Fibroblast of lung (primary cell): ENCODE data around the gene ELOA. TPM values are rescaled to one million over a fixed set of nuclear protein-coding genes. Genes with fewer than 3 reads are reported as not detected.

Experiments
- DNase-seq, 2 donors: peaks; one replicate each; pipeline versions ENCODE4 v3.0.0 to v3.0.0-alpha.2; 2010; ENCODE audit warnings: low read depth in 2 of 2
- H2AFZ ChIP-seq: 2 replicates; pipeline ENCODE4 v1.5.1; 2012; ENCODE audit warnings: low read length, control low read depth, inconsistent platforms
- H3K27ac ChIP-seq: 2 replicates; pipeline ENCODE4 v1.5.1; 2011; ENCODE audit warnings: low read length, control low read depth; ENCODE audit not compliant: insufficient read depth
- H3K27me3 ChIP-seq: 2 replicates; pipeline ENCODE4 v1.5.1; 2011; ENCODE audit warnings: mild to moderate bottlenecking, low read length; ENCODE audit not compliant: control insufficient read depth, insufficient read depth
- H3K36me3 ChIP-seq: 2 replicates; pipeline ENCODE4 v1.5.1; 2011; ENCODE audit warnings: low read length; ENCODE audit not compliant: control insufficient read depth, insufficient read depth
- H3K4me1 ChIP-seq: 2 replicates; pipeline ENCODE4 v1.5.1; 2011; ENCODE audit warnings: low read length; ENCODE audit not compliant: control insufficient read depth, insufficient read depth; ENCODE audit errors: extremely low read depth
- H3K4me2 ChIP-seq: 2 replicates; pipeline ENCODE4 v1.5.1; 2011; ENCODE audit warnings: low read length, control low read depth; ENCODE audit not compliant: insufficient read depth; ENCODE audit errors: extremely low read depth
- H3K4me3 ChIP-seq, 4 experiments: fragments of 200-600 bp in 1 of 4; sonication (generic) in 1 of 4; replicated peaks in 1 of 4; 2 replicates each; pipeline ENCODE4 v1.5.1; 2011 to 2016; ENCODE audit warnings: low read length in 4 of 4, low read depth in 3 of 4, mild to moderate bottlenecking in 3 of 4, control low read depth in 2 of 4, inconsistent platforms in 1 of 4, mixed read lengths in 1 of 4; ENCODE audit not compliant: insufficient read depth in 1 of 4; ENCODE audit errors: control extremely low read depth in 1 of 4
- H3K79me2 ChIP-seq: 2 replicates; pipeline ENCODE4 v1.5.1; 2012; ENCODE audit warnings: mild to moderate bottlenecking, low read length, inconsistent platforms; ENCODE audit not compliant: control insufficient read depth, insufficient read depth
- H3K9ac ChIP-seq: 2 replicates; pipeline ENCODE4 v1.5.1; 2011; ENCODE audit warnings: mild to moderate bottlenecking, low read length, control low read depth; ENCODE audit not compliant: insufficient read depth
- H3K9me3 ChIP-seq: 2 replicates; pipeline ENCODE4 v1.5.1; 2012; ENCODE audit warnings: low read depth, low read length; ENCODE audit not compliant: control insufficient read depth, insufficient read depth
- H4K20me1 ChIP-seq: 2 replicates; pipeline ENCODE4 v1.5.1; 2011; ENCODE audit warnings: low read length; ENCODE audit not compliant: control insufficient read depth, insufficient read depth; ENCODE audit errors: extremely low read depth
- CTCF ChIP-seq, 2 donors: IDR thresholded peaks in 1 of 2; conservative IDR thresholded peaks in 1 of 2; 1 replicate in 1 of 2; 2 replicates in 1 of 2; pipeline ENCODE4 v1.5.1; 2011 to 2012; ENCODE audit warnings: low read length in 2 of 2, control low read depth in 1 of 2, inconsistent platforms in 1 of 2, low read depth in 1 of 2, mild to moderate bottlenecking in 1 of 2
- EZH2 ChIP-seq: IDR thresholded peaks from 2 replicates; pipeline ENCODE4 v1.5.1; 2012; ENCODE audit warnings: low read length, control low read depth, mild to moderate bottlenecking; ENCODE audit errors: missing control alignments
- polyA plus RNA-seq, 2 donors: library from polyadenylated mRNA; depleted of rRNA in 1 of 2; stranded (reverse) in 1 of 2; unstranded in 1 of 2; fragments of >200 nt; gene quantifications; 2 replicates each; pipeline ENCODE4 v1.2.1, GENCODE V29; 2011 to 2012; ENCODE audit warnings: missing spikeins in 1 of 2
- total RNA-seq: library from RNA; depleted of rRNA; stranded (reverse); fragments of >200 nt; gene quantifications from 2 replicates; pipeline ENCODE4 v1.2.1, GENCODE V29; 2014

The ELOA gene
- total and polyA plus RNA-seq, 2 donors (not counting 1 experiment from before 2014, with no cell fraction given) = 19.3 to 34.1 TPM

GRCh38 chr1:23784846-23785245 is 41.6 kb downstream of the ELOA start:
- H4K20me1 ChIP-seq = no peaks in the 10 kb centered on the region
- no peak overlapping the region for H3K9ac ChIP-seq
- H3K4me2 ChIP-seq = no peak overlapping the region
- peaks cover 3% of the 10 kb centered on the region for H3K4me1 ChIP-seq
- H3K36me3 ChIP-seq = peaks cover 5% of the 10 kb centered on the region
- DNase-seq = no peak
- no peak overlapping the region for H2AFZ ChIP-seq
- H3K4me3 ChIP-seq = no peak overlapping the region
- H3K79me2 ChIP-seq = peaks cover 21% of the 10 kb centered on the region
- TF ChIP-seq CTCF (conservative IDR thresholded peaks at IDR 0.05 in 1 of 2, IDR thresholded peaks at IDR 0.05 in 1 of 2; ENCODE audit: low read depth in 1 of 2, low read length in 2 of 2) = no peak
- H3K27ac ChIP-seq = no peak overlapping the region
- no peaks in the 10 kb centered on the region for H3K9me3 ChIP-seq
- no peaks in the 10 kb centered on the region for H3K27me3 ChIP-seq

DNA sequence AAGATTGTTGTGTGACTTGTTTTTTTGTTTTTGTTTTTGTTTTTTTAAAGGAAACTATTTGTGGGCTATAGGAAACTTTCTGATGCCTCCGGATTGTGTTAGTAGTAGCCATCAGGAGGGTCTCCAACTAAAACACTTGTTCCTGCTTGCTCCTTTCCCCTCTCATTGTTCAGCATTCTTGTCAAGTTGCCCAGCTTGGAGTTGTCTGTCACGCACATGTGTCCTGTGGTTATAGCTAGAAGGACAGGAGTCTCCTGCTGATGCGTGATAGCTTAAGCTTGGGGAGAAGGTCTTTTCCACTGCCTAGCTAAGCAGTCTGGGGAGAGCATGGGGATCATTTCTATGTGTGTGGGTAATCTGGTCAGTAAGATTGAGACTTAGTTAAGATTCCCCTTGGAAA is 44.4 kb downstream of the ELOA start:
- H3K4me2 ChIP-seq = no peak overlapping the region
- H3K36me3 ChIP-seq = peaks cover 5% of the 10 kb centered on the region
- H3K4me1 ChIP-seq = peaks cover 13% of the 10 kb centered on the region
- no peaks in the 10 kb centered on the region for H4K20me1 ChIP-seq
- no peak overlapping the region for H3K27ac ChIP-seq
- H3K79me2 ChIP-seq = peaks cover 15% of the 10 kb centered on the region
- no peak overlapping the region for H2AFZ ChIP-seq
- H3K27me3 ChIP-seq = no peaks in the 10 kb centered on the region
- H3K9ac ChIP-seq = no peak overlapping the region
- TF ChIP-seq EZH2 (no peak), CTCF (conservative IDR thresholded peaks at IDR 0.05 in 1 of 2, IDR thresholded peaks at IDR 0.05 in 1 of 2; ENCODE audit: low read depth in 1 of 2, low read length in 2 of 2) (no peak)
- no peak overlapping the region for H3K4me3 ChIP-seq
- no peak for DNase-seq
- no peaks in the 10 kb centered on the region for H3K9me3 ChIP-seq

DNA sequence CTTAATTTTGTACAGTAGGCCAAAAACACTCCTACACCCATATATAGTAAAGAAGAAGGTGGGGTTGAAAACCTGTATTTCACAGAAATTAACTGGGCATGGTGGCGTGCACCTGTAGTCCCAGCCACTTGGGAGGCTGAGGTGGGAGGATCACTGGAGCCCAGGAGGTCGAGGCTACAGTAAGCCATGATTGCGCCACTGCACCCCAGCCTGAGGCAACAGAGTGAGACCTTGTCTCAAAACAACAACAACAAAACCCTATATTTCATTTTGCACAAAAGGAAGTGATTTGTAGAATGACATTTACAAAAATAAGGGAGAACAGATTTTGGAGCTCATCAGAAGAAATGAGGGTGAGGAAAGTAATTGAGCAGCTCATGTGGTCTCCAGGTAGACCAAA is 45.4 kb downstream of the ELOA start:
- DNase-seq = no peak
- H3K79me2 ChIP-seq = peaks cover 19% of the 10 kb centered on the region
- no peak overlapping the region for H3K27ac ChIP-seq
- H3K9me3 ChIP-seq = no peaks in the 10 kb centered on the region
- H3K36me3 ChIP-seq = peaks cover 5% of the 10 kb centered on the region
- H3K9ac ChIP-seq = no peak overlapping the region
- H4K20me1 ChIP-seq = no peaks in the 10 kb centered on the region
- H3K4me1 ChIP-seq = peaks cover 13% of the 10 kb centered on the region
- H3K27me3 ChIP-seq = no peaks in the 10 kb centered on the region
- H3K4me2 ChIP-seq = no peak overlapping the region
- no peak overlapping the region for H3K4me3 ChIP-seq
- H2AFZ ChIP-seq = no peak overlapping the region
- TF ChIP-seq EZH2 (no peak), CTCF (conservative IDR thresholded peaks at IDR 0.05 in 1 of 2, IDR thresholded peaks at IDR 0.05 in 1 of 2; ENCODE audit: low read depth in 1 of 2, low read length in 2 of 2) (no peak)
